NCI-H748 (cell line): ENCODE measurements around the gene SLC37A1.

Experiments
- DNase-seq: peaks from one replicate; lab custom pipeline; 2025; ENCODE audit not compliant: unreplicated experiment; lab: John Stamatoyannopoulos, UW

SLC37A1 gene

GRCh38 chr21:42572906-42573495 lies 59.3 kb downstream of the SLC37A1 start:
- no peak for DNase-seq

DNA sequence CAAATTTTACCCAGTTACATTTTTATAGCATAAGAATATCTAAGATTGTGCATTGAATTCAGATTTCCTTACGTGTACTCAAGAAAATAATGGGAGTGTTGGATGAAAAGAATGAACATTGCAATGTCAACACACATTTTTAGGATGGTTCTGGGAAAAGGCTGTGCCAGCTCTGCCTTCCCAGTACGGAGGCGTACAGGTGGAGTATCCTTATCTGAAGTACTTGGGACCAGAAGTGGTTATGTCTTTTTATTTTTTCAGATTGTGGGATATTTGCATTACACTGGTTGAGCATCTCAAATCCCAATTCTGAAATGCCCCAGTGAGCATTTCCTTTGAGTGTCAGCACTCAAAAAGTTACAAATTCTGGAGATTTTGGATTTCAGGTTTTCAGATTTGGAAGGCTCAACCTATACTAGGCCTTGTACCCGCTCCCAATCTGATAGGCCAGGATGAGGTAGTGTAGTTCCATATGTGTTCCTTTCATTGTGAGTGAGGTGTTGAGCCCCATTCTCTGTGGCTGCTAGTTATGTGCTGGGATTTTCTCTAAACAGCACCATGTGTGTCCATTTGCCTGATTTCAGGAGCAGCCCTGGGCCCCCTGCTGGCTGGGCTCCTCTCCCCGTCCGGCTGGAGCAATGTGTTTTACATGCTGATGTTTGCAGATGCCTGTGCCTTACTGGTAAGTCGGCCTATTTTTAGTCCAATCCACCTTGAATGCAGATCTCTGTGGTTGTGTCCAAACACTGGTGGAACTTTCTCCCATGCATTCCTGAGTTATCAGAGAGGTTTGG lies 60.8 kb downstream of the SLC37A1 start:
- no peak for DNase-seq

- no peak for DNase-seq
These were observed 61.5 kb downstream of the SLC37A1 start for GRCh38 chr21:42575111-42575510.

- DNase-seq: no peak
These were observed 63.0 kb downstream of the SLC37A1 start for GRCh38 chr21:42576639-42577038.

GRCh38 chr21:42578034-42578433 lies 64.4 kb downstream of the SLC37A1 start:
- no peak for DNase-seq

GRCh38 chr21:42578761-42579415 lies 65.2 kb downstream of the SLC37A1 start:
- no peak for DNase-seq

DNA sequence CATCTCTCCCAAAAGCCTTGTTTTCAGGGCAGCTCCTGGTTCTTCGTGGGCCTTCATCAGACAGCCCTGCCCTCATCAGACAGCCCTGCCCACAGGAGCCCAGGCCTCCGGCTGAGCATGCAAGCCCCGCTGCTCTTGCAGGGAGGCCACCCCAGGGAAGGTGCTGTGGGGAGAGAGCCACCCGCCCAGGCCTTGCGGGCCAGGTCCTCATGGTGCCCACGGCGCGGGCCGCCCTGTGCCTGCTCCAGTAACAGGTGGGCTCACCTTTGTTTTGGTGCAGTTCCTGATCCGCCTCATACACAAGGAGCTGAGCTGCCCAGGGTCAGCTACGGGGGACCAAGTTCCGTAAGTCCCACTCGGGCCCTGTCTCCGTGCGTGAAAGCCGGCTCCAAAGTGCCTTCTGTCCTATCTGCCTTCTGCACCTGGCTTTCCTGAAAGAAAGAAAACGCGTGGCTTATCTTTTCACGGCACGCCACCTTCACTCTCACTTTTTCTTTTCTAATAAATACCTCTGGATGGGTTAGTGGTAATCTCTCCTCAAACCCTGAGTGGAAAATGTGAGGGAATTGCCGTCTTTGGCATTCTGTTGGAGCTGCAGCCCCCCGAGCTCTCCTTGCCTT lies 65.9 kb downstream of the SLC37A1 start:
- no peak for DNase-seq

DNA sequence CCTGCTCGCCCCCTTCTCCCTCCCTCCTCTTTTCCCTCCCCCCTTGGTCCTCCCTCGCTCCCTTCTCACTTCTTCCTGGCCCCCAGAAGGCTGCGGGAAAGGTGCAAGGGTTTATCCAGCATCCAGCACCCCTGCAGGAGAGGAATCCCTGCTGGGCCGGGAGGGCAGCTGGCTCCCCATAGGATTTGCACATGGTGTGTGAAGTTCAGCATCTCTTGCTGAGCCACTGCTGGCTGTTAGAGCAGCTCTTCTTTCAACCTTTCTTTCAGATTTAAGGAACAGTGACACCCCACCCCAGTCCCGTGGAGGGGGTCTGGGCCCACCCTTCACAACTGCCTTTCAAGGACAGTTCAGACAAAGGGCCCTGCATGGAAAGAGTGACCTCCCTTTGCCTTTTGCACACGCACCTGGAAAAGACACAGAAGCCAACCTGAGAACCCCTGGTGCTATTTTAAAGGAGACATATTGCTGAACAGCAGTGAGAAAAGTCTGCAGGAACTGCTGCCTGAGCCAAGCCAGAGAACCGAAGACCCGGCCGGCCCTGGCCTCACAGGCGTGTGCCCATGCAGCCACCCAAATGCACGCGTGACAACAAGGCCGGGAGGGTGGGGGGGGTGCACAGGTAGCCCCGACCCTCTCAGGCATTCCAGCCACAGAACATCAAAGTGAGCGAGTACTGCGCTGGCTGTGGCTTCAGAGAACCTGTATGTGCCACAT lies 66.6 kb downstream of the SLC37A1 start:
- no peak for DNase-seq

- no peak for DNase-seq
These were observed 67.2 kb downstream of the SLC37A1 start for GRCh38 chr21:42580793-42581321.

- DNase-seq: no peak
These were observed 67.8 kb downstream of the SLC37A1 start for GRCh38 chr21:42581336-42581992.

DNA sequence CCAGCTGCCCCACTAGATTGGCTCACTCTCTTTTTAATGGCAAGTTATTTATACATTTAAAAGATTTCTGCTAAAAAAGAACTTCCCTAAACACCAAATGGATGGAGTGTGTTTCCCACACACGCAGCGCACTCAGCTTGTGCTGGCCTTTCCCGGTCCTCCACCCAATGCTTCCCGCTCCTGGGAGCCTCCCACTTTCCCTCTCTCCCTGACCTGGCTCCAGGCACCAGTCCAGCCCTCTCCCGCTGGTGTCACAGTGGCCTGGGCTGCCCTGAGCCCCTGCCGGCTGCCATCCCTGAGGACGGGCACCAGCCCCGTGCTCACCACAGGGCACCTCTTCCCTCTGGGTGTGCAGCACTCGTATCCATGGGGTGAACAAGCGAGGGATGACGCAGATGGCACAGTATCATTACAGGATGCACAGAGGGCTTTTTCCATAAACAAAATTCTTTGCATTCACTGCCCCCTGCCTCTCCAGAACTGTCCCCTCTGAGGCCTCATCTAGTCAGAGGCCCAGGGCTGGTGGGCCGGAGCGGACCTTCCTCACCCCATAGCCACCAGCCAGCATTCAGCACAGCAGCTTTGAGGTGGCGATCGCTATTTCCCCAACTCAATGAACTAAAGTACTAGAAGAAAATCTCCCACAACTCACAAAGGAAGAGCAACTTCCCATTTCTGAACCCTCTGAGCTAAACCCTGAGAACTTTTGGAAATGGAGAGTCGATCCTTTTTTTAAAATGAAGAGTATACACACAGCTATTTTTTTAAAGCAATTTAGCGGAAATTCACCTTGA lies 68.5 kb downstream of the SLC37A1 start:
- DNase-seq: no peak

DNA sequence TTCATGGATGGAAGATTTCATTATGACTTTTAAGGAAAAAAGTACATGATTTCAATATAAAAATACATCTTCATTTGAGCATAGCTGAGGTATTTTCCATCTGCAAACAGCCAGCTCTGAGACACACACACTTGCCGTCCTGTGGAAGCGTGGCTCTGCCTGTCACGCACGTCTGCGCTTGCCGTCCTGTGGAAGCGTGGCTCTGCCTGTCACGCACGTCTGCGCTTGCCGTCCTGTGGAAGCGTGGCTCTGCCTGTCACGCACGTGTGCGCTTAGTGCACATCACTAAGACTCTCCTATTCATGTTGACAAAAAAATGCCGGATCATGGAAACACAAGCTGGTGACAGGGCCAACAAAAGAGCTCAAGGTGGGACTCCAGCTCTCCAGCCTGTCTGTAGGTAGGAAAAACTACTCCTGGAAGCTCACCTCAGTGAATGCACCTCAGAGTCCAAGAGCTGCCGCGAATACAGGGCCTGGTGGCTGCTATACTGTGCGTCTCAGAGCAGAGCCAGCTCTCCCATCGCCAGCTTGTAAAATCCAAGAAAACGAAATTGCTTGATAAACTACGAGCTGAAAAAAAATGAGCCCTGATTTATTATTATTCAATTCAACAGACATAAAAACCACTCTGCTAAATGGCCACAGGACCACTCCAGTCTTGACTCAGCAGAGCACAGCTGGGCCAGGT lies 69.3 kb downstream of the SLC37A1 start:
- no peak for DNase-seq

DNA sequence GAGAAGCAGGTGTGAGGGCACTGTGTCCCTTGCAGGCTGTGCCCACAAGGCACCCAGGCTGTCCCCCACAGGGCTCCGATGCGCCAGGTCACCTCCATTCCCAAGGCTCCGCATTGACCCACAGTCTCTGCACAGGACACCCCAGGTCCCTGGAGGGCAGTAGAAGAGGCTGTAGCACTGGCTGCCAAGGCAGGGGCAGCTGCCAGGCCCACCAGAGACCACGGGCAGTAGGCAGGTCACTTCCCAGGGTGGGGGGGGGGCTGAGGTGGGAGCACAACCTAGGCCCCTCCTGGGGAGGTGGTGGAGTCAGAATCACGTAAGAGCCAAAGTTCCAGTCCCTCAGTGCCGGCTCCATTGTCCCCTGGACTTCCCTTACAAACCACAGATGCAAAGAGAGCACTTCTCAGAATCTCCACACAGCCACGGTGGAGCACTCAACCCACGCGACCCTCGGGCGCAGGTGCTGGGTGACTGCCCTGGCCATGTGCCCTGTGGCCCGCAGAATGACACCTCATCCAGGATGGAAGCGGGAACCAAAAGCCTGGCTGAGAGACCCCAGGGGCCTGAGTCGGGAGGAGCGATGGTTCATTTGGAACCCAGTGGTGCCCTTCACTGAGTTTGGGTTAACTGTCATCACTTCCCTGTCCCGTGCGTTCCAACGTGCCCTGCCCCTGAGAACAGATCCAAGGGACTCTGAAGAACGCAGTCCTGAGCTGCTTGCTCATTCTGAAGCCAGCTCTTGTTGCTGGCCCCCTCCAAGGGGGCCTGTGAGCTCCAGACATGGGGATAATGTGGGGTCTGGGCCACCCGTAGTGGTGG lies 70.0 kb downstream of the SLC37A1 start:
- DNase-seq: no peak

DNA sequence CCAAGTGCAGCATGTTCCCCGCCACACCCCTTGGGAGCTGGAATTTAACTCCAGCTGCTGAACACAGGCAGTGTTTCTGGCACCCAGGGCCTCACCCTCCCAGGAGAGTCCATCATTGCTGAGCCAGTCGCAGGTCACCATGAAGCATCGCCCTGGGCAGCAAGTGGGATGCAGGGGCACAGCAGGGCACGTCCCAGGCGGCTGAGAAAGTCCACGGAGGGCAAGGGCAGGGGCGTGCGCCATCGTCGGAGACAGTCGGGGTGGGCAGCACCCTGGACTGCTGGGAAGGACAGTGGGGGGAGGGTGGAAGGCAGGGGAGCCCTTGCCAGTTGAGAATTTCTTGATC lies 70.6 kb downstream of the SLC37A1 start:
- no peak for DNase-seq

DNA sequence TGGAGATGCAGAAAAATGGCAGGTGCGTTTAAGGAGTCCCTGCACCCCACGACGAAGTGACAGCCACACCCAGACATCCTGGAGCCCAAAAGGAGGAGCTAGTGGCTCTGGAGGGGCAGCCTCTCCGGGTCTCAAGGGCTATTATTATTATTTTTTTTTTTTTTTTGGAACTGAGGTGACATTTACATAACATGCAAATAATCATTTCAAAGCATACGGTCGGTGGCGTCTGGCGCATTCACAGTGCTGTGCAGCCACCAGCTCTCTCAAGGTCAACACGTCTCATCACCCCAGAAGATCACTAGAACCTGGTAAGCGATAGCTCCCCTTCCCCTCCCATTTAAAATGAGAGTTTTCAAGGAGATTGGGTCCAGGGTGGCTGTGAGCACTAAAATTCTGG lies 72.2 kb downstream of the SLC37A1 start:
- DNase-seq: no peak

DNA sequence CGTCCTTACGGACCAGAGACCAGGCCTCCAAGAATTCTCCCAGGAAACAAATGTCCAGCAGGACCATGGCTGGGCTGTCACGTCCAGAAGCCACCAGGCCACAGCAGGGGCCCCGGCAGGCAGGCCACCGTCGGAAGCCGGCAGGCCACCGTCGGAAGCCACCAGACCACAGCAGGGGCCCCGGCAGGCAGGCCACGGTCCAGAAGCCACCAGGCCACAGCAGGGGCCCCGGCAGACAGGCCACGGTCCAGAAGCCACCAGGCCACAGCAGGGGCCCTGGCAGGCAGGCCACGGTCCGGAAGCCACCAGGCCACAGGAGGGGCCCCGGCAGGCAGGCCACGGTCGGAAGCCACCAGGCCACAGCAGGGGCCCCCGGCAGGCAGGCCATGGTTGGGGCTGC lies 72.8 kb downstream of the SLC37A1 start:
- DNase-seq: no peak

DNA sequence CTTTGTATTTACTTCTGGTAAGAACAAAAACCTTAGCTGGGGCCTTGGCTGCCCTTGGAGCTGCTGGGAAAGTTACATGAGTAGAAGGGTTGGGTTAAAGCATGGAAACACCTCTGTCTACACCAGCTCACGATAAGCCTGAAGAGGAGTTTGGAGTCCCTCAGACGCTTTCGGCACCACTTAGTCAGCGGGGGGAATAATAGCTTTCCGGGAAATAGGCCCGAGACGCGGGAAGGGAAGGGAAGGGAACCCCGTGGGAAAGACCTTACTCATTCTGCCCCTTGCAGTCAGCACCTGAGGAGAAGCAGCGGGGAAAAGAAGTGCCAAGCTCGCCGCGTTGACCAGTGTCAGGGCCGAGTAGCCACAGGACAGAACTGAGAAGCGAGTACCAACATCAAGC lies 73.4 kb downstream of the SLC37A1 start:
- no peak for DNase-seq

DNA sequence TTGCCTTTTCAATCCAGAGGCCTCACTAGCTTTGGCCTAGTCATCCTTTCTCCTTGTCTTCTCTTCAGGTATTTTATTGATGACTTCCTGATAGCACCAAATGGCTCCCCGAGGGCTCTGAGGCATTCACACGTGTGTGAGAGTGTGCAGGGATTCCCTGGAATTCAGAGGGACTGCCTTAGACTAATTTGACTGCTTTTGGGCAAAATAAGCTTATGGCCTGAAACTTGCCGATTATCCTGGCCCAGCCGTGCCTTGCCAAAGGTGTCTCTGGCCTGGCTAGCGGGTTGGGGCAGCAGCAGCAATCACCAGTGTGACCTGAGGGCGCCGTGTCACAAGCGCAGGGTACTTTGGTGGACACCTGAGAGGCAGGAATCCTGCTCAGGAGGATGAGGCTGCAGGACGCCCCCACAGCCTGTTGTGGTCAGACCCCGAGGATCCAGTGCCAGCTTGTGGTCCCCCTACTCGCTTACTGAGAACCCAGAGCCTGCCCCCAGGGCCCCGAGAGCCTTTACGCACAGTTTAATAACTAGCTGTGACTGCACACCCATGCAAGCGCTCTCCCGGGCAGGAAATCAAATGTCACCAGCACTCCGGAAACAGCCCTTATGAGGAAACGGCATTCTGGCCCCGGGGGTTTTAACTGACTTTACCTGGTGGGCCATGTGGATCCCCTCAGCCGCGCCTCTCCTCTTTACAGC lies 76.9 kb downstream of the SLC37A1 start:
- DNase-seq: no peak
